Fibroblast of skin of right biceps (primary cell): ENCODE results near the gene MAGEB10.
"Not testable (repeated sequence)": the region's sequence is repeated elsewhere in the genome, so short reads cannot be mapped to it uniquely, and the experiment has no call there.

Experiments
- DNase-seq: peaks from one replicate; pipeline ENCODE4 v3.0.0-alpha.2; 2013

The MAGEB10 gene, protein sequence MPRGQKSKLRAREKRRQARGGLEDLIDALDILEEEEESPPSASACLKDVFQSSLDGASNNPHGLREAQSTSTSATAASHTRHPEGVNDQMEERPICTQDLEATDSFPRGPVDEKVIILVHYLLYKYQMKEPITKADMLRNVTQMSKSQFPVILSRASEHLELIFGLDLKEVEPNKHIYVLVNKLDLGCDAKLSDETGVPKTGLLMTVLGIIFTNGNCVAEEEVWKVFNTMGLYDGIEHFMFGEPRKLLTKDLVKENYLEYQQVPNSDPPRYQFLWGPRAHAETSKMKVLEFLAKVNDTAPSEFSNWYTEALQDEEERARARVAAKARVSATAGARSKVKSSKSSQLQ

DNA sequence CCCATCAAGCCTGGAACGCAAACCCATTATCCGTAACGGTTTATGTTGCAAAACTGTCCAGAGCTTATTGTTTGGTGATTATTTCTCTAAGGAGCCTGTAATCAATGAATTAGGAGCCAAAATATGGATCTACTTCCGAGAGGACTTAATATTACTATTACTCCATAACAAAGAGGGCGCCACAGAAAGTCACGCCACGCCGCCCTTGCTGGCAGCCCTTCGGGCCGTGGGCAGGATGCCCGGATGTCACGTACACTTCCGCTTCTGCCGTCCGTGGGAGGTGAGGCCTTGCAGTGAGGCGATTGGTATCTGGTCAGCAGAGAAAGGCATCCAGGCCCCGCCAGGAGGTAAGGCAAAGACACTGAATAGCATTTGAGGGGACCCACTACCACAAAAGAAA lies at the start of gene MAGEB10:
TSS of gene MAGEB10 (plus strand) at position 301 of the 400 bp plus-strand sequence. CDS start 13,317 bp downstream, outside the sequence.
- no peak for DNase-seq

DNA sequence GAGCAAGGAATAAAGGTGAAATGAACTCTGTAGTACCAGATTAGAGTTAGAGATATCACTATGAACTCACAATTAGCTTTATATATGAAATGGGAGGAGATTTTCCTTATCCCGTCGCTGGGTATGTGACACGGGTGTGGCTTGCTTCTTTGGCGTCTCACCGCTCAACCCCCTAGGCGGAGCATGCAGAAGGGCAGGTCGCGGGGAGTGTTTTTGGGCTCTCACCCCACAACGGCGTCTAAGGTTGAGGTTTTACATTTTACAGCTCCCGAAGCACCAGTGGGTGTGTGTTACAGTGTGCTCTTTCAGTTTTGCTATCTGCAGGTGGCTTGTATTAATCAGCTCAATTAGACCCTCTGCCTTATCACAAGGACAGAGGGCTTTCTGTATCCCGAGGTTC lies 42.1 kb upstream of the MAGEB10 start:
- no peak for DNase-seq

DNA sequence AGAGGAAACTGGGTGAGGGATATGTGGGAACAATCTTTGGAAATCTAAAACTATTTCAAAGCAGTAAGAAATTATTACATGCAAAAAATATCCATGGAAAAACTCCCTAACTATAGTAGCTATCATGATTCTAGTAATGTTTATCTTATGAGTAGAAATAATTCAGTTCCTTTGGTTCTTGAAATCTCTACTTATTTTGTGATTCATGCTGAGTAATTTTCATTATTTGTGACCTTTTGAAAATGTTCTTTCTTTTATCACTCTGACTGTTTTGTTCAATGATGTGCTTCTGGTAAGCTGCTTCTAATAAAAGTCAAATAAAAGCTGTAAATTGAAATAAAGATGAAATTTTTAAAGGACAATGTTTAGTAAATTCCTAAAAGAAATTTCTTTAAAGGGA lies 40.4 kb upstream of the MAGEB10 start:
- DNase-seq: peak; percentile 2

DNA sequence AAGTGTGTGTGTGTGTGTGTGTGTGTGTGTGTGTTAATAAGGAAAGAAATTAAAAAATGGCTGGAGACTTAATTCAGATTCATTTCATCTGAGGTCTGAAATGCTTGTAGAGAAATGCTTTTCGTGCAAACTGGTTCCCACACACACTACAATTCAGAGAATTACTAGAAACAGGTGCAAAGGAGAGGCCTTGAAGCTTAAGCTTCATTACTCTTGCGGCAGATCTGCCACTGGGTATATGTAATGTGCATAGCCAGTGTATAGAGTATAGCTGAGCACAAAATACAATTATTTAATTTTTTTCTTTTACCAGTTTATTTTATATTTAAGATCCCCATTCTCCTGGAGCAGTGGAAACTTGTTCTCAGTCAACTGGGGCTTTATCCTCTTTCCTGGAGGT lies 31.8 kb upstream of the MAGEB10 start:
- no peak for DNase-seq

DNA sequence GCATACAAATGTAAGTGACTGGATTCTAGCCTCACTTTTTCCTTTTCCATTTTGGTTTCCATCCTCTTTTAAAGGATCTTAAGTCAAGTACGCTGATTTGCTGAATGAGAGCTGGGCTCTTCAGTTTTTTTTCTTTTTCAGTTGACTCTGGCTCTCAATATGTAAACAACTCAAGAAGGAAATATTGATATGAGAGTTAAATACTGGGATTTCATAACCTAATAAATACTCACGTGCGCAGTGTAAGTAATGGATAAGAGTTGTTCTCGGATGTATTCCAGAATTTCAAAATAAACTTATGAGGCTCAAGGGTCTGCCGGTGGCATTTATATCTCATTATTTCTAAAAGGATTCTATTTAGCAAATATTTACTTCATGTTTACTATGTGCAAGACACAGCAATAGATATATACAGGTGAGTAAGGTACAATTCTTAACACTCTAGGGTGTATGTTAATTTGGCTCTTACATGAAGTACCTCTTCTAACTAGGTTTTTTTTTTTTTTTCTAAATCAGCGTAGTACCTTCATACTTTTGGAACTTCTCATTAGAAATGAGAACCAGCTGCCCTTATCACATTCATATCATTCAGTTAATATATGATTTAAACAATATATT lies 11.0 kb upstream of the MAGEB10 start:
- no peak for DNase-seq

DNA sequence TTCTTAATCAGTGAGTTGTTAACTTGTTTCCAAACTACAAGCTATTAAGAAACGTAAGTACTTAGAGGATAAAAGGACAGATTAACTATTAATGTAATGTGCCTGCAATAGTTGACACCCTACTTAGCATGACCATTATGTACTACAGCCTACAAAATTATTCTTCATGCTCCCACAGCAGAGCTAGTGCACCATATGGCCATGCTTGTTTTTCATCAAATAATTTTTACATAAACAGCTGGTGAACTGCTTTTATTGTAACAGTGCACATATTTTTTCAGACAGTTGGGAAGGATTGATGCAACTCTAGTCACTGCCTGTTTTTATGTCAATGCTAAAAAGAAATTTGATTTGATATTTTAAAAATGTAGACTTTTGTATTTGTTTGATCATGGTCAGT lies 10.2 kb upstream of the MAGEB10 start:
- DNase-seq: no peak

DNA sequence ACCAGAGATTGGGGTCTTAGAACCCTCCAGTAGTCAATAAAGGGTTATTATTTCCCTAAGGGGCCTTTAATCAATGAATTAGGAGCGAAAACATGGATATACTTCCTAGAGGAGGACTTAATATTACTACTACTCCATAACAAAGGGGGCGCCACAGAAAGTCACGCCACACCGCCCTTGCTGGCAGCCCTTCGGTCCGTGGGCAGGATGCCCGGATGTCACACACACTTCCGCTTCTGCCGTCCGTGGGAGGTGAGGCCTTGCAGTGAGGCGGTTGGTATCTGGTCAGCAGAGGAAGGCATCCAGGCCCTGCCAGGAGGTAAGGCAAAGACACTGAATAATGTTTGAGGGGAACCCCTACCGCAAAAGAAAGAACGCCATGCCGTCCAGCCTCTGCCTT lies 436 bp downstream of the MAGEB10 start:
- no peak for DNase-seq

DNA sequence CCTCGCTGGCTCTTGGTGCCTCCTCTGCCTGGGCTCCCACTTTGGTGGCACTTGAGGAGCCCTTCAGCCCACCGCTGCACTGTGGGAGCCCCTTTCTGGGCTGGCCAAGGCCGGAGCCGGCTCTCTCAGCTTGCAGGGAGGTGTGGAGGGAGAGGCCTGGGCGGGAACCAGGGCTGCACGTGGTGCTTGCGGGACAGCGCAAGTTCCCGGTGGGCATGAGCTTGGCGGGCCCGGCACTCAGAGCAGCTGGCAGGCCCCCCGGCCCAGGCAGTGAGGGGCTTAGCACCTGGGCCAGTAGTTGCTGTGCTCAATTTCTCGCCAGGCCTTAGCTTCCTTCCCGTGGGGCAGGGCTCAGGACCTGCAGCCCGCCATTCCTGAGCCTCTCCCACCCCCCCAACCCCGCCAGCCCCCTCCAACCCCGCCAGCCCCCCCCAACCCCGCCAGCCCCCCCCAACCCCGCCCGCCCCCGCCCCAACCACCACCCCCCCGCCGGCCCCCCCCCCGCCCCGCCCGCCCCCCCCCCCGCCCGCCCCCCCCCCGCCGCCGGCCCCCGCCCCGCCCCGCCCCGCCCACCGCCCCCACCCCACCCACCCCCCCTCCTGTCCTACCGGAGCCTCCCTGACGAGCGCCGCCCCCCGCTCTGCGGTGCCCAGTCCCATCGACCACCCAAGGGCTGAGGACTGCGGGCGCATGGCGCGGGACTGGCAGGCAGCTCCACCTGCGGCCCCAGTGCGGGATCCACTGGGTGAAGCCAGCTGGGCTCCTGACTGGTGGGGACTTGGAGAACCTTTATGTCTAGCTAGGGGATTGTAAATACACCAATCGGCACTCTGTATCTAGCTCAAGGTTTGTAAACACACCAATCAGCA lies 1.4 kb downstream of the MAGEB10 start:
- not testable (repeated sequence) for DNase-seq

DNA sequence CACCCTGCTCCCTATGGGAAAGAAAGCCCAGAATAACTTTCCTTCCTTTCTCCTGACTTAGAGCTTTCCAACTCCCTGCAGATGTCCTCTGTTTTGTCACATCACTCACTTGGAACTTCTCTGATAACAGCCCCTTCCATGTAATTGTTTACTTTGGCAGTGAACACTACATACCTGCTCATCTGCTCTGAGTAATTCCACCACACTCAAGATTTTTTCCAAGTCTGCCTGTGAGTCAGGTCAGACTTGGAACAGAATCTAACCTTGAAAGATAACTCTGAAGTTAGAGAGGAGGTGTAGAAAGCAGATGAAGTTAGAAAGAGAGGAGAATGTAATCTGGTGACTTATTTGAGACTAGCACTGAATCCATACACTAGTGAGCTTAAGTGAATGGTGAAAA lies 7.4 kb downstream of the MAGEB10 start:
- DNase-seq: peak; percentile 62

DNA sequence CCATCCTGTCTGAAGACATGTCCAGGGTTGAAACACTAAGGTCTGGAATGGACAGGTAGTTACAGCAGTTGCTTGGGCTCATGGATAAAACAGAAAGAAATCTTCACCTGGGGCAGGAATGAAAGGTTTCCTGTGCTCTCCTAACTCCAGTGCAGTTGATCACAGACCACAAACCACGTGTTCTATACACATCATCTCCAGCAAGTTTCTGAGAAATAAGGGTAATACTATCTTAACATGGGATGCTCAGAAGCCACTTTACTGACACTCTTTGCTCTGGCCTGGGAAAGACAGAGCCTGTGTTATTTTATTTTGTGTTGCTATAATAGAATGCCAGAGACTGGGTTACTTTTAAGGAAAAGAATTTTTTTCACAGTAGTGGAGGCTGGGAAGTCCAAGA lies 16.0 kb downstream of the MAGEB10 start:
- DNase-seq: no peak

DNA sequence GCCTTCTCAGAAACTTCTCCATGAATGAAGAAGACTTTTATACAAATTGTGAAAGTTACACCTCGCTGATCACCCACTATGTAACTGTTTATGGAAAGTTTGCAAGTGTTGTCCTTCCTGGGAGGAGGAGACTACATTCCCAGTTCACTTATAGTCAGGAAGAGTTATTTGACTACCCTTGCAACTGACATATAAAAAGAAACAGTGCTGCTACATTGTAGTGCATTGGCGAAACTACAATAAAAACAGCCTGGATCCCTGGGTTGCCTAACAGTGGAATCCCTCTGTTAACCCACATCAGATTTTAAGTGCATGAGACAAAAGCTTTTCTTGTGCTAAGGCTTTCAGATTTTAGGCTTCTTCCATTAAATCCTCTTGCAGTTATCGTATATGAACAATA lies 30.4 kb downstream of the MAGEB10 start:
- no peak for DNase-seq

DNA sequence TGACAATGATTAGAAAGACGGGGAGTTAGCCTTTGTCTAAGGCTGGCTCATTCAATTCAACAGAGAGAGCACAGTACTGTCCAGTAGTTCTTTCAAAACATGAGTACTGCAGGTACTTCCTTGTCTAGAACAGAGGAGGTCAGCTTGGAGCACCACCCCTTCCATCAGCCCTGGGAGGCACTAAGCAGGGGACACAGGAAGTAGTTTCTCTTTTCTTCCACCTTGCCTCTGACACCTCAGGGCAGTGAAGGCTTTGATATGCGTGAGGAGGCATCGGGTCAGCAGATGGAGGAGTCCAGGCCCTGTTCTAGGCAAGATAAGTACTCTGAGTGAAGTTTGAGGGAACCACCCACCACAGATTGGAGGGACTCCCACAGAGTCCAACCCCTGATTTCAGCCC lies 33.1 kb downstream of the MAGEB10 start:
- DNase-seq: no peak

DNA sequence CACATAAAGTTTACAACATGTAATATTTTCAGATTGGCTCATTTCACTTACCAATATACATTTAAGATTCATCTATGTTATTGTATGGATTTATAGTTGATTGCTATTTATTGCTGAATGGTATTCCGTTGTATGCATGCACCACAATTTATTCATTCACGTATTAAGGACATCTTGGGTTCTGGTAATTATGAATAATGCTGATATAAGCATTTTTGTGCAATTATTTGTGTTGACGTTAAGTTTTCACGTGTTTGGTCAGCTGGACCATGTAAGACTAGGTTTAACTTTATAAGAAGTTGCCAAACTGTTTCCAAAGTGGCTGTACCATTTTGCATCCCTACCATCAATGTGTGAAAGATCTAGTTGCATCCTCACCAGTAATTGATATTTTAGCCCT lies 35.1 kb downstream of the MAGEB10 start:
- no peak for DNase-seq

DNA sequence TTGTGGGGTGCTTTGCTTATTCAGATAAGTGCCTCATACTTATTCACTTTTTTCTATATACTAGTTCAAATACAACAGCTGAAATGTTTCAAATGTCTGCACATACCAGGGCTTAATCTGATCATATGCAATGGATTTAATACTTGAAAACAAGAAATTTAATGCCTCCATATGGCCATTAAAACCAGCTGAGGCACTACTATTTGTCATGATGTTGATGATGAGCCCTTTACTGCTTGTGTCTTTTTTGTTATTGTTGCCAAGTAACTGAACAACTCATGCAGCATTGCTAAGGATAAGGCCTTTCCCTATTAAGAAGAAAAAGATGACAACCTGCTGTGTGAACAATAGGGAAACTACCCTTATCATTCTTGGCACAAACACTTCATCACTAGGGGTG lies 52.5 kb downstream of the MAGEB10 start:
- peak; percentile 0 for DNase-seq

DNA sequence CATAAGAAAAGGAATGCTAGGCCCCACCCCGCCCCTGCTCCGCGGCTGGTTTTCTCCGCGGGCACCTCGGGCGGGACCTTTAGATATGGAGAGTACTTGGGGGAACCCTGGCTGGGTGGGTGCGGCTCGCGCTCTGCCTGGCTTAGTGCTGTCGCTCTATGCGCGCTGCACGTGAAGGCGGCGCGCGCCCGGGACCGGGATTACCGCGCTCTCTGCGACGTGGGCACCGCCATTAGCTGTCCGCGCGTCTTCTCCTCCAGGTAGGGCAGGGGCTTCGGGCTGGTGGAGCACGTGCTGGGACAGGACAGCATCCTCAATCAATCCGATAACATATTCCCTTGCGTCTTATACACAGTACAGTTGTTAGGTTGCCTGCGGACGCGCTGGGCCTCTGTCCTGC lies 56.0 kb downstream of the MAGEB10 start:
- DNase-seq: no peak
